GM12873 (cell line): ENCODE measurements around the gene ZBTB47.

Experiments
- TF ChIP-seq, protein P1 (sequence below): IDR thresholded peaks from 2 replicates; pipeline ENCODE4 v1.5.1; 2012; ENCODE audit warnings: low read depth, mild to moderate bottlenecking, moderate library complexity, low read length, control low read depth; ENCODE audit not compliant: insufficient read depth; ENCODE audit errors: missing control alignments

Gene ZBTB47

GRCh38 chr3:42652611-42653302, 740 bp upstream of the ZBTB47 start:
- TF ChIP-seq, protein P1, sequence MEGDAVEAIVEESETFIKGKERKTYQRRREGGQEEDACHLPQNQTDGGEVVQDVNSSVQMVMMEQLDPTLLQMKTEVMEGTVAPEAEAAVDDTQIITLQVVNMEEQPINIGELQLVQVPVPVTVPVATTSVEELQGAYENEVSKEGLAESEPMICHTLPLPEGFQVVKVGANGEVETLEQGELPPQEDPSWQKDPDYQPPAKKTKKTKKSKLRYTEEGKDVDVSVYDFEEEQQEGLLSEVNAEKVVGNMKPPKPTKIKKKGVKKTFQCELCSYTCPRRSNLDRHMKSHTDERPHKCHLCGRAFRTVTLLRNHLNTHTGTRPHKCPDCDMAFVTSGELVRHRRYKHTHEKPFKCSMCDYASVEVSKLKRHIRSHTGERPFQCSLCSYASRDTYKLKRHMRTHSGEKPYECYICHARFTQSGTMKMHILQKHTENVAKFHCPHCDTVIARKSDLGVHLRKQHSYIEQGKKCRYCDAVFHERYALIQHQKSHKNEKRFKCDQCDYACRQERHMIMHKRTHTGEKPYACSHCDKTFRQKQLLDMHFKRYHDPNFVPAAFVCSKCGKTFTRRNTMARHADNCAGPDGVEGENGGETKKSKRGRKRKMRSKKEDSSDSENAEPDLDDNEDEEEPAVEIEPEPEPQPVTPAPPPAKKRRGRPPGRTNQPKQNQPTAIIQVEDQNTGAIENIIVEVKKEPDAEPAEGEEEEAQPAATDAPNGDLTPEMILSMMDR: no peak

DNA sequence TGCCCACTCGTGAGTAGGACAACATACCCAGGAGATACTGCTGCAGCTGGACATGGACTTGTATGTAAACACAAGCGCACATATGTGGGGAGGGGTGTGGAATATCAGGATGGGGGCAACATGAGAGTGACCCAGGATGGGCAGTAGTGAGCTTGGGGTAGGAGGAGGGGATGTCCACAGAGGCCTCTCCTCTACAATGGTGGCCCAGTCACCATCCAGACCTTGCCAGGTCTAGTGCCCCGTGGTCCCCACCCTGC, 266 bp upstream of the ZBTB47 start:
- TF ChIP-seq, protein P1: no peak

DNA sequence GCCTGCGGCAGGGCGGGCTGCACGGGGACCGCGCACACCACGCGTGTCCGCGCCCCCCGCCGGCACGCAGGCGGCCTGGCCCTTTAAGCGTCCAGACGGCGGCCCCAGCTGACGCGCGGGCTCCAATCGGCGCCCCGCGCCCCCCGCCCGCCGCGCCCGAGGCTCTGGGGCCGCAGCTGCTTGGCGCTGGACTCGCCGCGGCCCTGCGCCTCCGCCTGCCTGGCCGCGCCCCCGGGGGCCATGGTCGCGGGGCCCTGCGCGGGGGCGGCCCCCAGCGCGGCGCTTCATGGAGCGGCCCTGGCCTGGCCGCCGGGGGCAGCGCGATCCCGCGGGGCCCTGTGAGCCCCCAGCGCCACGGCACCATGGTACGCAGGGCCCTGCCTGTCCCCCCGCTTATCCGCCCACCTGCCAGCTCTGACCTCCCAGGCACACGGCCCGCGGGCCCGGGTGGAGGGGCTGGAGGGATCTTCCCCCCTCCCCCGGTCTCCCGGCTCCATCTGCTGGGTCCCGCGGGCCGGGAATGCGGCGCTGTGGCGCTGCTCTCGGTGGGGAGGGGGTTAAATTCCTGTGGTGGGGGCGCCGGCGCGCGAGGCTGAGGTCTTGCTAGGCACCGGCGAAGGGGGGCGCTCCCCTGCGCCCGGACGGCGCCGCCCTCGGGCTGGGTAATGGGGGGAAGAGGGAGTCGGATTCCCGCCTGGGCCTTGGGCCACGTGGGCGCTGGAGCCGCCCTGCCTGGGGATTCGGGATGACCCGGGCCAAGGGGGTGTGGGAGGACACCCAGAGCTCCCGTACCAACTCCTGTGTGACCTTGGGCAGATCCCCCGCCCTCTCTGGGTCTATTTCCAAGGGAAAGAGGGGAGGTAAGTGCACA, 1.1 kb downstream of the ZBTB47 start:
- TF ChIP-seq, protein P1: no peak

DNA sequence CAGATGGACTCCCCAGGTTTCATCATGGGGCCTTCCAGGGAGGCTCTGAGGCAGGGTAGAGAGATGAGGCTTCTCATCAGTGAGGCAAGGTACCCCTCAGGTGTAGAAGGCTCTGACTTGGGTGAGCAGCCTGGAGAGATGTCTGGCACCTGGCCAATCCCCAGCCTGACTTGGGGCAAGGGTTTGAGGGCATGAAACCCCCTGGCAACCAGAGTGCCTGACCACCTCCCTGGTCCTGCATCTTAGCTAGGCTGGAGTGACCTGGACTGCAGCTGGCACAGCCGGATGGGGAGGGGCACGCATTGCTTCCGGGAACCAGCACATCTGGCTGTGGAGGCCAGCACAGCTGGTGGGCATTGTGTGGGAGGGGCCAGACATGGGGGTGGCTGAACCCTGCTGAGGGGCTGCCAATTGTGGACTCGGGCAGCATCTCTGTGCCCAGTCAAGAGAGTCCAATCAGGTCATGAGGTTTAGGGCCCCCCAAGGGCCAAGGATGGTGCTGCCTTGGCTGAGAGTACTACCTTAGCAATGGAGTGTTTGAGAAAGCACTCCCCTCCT, 1.9 kb downstream of the ZBTB47 start:
- TF ChIP-seq, protein P1: no peak

- TF ChIP-seq, protein P1: no peak
Observed at GRCh38 chr3:42655980-42656679, 2.6 kb downstream of the ZBTB47 start.

DNA sequence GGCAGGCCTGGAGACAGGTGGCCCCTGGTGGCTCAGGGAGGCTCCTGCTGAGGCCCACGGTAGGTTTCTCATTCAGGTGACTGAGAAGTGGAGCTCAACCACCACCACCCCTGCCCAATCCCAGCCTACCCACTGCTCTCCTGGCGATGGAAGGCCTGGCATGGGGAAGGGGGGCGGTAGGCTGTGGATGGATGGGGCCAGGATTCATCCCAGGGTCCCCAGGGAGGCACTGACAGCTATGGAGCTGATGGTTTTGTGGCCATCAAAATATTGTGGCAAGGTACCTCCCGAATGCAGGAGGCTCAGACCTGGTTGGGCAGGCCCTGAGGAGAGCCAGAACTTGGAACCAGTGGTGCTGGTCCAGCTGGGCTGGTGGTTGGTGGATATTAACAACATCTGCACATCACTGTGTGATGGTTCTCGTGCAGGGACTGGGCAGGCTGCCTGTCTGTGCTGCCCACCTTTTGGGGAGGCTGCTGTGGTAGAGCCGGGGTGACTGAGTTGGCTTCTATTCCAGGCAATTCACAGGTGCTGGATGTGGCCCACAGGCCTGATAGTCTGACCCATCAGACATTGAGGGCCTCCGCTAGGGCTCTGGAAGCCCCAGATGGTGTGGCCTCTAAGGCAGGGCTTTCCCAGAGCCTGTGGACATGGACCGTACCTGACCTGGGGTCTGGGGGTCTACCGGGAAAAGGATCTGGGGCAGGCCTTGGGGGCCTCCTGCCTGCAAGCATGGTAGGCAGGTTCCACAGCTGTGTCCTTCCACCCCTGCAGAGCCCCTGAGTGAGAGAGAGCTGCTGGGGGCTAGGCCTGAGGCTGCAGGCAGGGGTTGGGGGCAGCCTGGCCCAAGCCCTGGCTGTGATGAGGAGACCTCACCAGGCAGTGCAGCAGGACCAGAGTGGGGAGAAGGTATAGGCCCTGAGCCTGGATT, 3.4 kb downstream of the ZBTB47 start:
- TF ChIP-seq, protein P1: no peak

DNA sequence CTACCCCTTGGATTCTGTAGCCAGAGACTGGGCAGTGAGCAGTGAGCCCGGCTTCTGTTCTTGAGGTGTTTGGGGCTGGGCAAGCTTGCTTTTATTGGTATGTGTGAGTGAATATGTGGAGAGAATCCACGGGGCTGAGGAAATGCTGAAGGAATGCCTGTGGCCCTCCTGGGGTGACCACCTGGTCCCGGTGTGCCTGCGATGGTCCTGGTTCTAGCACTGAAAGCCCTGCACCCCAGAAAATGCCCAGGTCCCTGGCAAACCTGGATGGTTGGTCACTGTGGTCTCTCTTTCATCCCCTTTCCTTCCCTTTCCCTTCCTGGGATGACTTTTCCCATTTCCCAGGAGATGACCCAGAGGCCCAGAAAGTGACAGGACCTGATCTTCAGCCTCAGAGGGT, 4.2 kb downstream of the ZBTB47 start:
- TF ChIP-seq, protein P1: no peak
